Left ventricle myocardium superior (tissue), 1 donor: ENCODE data around the gene FOXP2. TPM values are rescaled to one million over a fixed set of nuclear protein-coding genes. Genes with fewer than 3 reads are reported as not detected.
"Not testable (repeated sequence)": the region's sequence is repeated elsewhere in the genome, so short reads cannot be mapped to it uniquely, and the experiment has no call there.

Experiments used
- ATAC-seq: fragments of 200-7000 bp; cut with Tn5 transposase; one replicate; pipeline ENCODE4 v1.9.1; 2020; ENCODE audit warnings: mild to moderate bottlenecking, moderate library complexity
- DNase-seq: peaks from one replicate; pipeline ENCODE4 v3.0.0-alpha.2; 2020
- intact Hi-C: fragments of 100-400 bp; cut with micrococcal nuclease; formaldehyde crosslinking; loops from one replicate; pipeline ENCODE4 v1.11.0; 2022
- total RNA-seq: library from RNA; stranded (reverse); fragmentation: NEBNext Ultra II Directional; extraction: Animal tissue kit (Norgen Biotek cat#: 25700); gene quantifications from one replicate; pipeline ENCODE4 v1.2.1, GENCODE V29; 2021
- donor health status: DM: no; HTN: yes; CAD: no; lungs with severe emphysema.

Gene FOXP2
- total RNA-seq, 1 donor from 2014 or later: 1.2 TPM

- intact Hi-C loops: no loop called here
- no peak for DNase-seq
- ATAC-seq: peak; percentile 74
Observed at GRCh38 chr7:114554781-114555537, 140.3 kb downstream of the FOXP2 start.

DNA sequence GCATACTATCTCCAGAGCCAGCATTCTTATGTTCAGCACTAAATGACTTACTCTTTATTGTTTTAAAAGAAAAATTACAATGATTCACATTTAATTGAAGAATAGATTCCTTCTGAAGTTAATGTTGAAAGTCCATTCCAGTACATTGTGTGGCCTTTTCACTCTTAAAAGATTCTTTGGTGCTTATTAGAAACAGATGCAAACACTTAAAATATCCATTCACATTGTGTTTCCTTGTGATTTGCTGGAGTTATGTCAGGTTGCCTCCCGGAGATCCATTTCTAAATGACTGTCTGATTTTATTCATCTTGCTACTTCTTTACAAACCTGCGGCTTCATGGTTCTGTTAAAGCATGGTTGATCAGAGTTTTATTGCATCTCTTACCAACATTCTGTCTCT, 152.8 kb downstream of the FOXP2 start:
- intact Hi-C loops: no loop called here
- no peak for DNase-seq
- no peak for ATAC-seq

GRCh38 chr7:114569220-114569619, 154.6 kb downstream of the FOXP2 start:
- intact Hi-C loops: no loop called here
- no peak for ATAC-seq
- DNase-seq: no peak

GRCh38 chr7:114574384-114574783, 159.8 kb downstream of the FOXP2 start:
- intact Hi-C loops: no loop called here
- DNase-seq (no peak), ATAC-seq (peak; percentile 53)

- intact Hi-C loops: no loop called here
- DNase-seq (no peak), ATAC-seq (no peak)
Observed at GRCh38 chr7:114575098-114575497, 160.5 kb downstream of the FOXP2 start.

GRCh38 chr7:114580963-114581362, 166.3 kb downstream of the FOXP2 start:
- DNase-seq, intact Hi-C loops, ATAC-seq: not testable (repeated sequence)

DNA sequence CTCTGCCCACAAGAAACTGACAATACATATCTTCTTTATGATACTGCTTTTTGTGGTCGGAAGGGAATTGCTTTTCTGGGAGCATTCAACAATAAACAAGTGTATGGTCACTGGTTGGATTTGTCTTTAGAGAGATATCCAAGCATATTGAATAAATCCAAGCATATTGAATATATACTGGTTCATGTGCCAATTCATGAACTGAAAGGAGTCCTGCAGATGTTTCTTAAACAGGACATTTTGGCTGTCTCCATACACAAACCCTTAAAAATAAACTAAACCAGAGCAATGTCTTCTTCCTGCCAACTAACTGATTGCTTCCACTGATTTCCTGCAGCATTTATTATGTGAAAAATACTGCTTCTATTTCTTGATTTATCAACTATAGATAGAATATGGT, 173.9 kb downstream of the FOXP2 start:
- ATAC-seq: no peak
- no peak for DNase-seq
- intact Hi-C loops: no loop called here

DNA sequence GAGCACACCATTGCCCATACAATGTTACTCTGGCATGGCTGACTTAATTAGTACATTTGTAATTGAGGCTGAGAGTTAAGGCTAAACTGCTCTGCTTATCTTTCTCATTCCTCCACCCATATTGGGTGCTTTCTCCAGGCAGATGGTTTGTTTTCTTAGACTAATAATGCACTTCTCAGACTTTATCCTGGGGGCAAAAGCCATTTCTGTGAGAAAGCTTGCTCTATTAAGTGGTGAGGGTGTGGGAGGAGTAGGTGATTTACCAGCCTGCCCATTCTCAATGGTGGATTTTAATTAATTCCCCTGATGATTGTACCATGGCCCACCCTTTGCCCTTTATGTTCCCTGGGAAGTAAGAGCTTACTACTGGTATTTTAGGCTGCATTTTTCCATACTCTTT, 174.8 kb downstream of the FOXP2 start:
- intact Hi-C loops: no loop called here
- no peak for DNase-seq
- ATAC-seq: no peak

- DNase-seq: no peak
- ATAC-seq: no peak
- intact Hi-C loops: no loop called here
Observed at GRCh38 chr7:114590298-114590697, 175.7 kb downstream of the FOXP2 start.

- no peak for DNase-seq
- no peak for ATAC-seq
- intact Hi-C loops: no loop called here
Observed at GRCh38 chr7:114598946-114599345, 184.3 kb downstream of the FOXP2 start.

DNA sequence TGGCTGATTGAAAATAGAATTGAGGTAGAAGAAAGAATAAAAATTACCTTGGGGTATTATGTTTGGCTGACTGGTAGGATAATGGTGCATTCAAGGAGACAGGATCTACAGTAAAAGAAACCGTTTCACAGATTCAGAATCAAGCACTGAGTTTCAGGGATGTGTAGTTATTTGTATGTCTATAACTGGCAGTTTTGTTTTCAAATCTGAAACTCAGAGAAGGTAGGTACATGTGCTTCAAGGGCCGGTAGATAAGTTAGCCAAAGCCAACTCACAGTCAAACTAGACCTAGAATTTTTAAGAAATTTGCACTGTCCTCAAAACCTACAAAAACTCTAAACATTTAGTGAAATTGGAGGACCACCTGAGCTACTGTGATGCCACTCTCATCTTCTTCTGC, 191.5 kb downstream of the FOXP2 start:
- intact Hi-C loops: no loop called here
- DNase-seq: no peak
- ATAC-seq: no peak

DNA sequence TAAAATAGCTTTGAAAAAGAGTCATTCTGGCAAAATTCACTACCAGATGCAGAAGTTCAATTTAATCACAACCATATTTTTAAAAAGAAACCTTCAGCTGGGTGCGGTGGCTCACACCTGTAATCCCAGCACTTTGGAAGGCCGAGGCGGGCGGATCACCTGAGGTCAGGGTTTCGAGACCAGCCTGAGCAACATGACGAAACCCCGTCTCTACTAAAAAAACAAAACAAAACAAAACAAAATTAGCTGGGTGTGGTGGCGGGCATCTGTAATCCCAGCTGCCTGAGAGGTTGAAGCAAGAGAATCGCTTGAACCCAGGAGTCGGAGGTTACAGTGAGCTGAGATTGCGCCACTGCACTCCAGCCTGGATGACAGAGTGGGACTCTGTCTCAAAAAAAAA, 194.2 kb downstream of the FOXP2 start:
- intact Hi-C loops, DNase-seq, ATAC-seq: not testable (repeated sequence)

DNA sequence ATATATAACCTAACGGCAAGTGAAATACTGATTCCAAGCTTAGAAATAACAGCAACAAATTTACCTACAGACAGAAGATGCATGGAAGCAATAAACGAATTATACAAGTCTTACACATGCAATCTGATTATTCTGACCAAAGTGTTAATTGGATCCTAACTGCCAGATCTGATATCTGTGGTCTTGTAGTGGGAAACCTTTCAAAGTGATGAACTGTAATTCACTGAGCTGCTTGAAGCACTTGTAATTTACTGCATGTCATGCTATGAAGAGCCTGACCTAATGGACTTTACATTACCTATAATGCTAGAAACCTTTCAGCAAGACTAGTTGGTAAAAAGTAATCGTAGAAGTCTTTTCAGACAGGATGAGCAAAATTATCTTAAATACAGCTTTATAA, 205.6 kb downstream of the FOXP2 start:
- DNase-seq (no peak), ATAC-seq (no peak)
- intact Hi-C loops: no loop called here

- no peak for DNase-seq
- intact Hi-C loops: no loop called here
- ATAC-seq: no peak
Observed at GRCh38 chr7:114622221-114622620, 207.6 kb downstream of the FOXP2 start.

GRCh38 chr7:114623146-114623545, 208.5 kb downstream of the FOXP2 start:
- no peak for DNase-seq
- ATAC-seq: no peak
- intact Hi-C loops: no loop called here

DNA sequence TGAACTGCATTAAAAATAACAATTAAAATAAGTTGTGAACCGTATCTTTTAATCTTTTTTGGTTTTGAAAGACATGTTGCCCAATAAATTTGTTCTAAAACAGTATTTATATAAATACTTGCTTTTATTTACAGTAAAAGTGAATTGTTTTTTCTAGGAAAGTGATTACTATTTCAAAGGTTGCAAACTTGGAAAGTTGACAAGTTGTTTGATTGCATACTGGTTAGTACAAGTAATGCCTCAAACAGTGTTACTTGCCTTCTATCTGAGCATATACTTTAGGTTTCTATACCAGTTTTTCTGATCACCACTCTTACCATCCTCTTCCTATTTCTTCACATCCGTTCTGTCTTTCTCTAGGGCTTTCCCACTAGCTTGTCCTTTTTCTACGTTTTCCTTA, 212.6 kb downstream of the FOXP2 start:
- ATAC-seq: no peak
- intact Hi-C loops: no loop called here
- no peak for DNase-seq

- DNase-seq (no peak), ATAC-seq (no peak)
- intact Hi-C loops: no loop called here
Observed at GRCh38 chr7:114628362-114628761, 213.7 kb downstream of the FOXP2 start.

DNA sequence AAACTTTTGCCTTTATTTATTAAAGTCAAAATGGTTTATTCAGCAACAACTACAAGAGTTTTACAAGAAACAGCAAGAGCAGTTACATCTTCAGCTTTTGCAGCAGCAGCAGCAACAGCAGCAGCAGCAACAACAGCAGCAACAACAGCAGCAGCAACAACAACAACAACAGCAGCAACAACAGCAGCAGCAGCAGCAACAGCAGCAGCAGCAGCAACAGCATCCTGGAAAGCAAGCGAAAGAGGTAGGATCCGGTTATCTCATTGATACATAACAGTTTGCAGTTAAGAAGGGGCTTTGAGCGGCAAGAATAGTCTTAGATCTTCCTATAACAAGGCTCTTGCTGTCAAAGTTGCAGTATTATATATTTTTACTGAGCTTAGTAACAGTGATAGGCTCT, 215.1 kb downstream of the FOXP2 start:
- DNase-seq (no peak), ATAC-seq (no peak)
- intact Hi-C loops: no loop called here

DNA sequence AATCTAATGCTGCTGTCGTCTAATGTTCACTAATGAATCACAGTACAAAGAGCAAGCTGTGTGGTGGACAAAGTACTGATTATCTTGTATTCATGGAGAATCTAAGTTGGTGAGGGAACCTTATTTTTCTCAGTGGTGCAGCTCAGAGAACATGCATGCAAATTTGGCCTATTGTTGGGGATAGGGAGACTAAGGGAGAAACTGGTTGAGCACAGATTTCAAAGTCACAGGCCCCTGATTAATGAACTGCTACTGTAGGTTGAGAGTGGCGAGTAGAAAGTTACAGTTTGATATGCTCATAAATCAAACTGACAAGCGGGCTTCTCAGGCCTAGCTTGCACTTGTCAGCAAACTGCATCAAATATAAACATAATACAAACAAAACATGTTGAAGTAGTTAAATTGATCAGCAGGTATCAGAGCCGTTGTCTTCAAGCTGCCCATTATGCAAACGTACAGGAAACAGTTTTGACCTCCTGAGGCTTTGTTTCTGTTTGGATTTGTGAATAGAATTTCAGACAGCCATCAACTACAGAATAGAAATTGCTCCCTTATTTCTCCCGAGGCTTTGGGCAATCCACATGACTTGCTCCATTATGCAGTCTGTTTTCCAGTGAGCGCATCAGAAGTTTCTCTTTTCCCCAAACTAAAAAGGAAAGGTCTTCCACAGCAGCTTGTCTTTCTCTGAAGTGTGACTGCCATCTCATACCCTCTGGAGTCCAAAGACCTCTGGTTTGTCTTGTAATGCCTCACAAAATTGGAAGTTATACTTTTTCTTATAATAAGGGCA, 215.8 kb downstream of the FOXP2 start:
- no peak for ATAC-seq
- intact Hi-C loops: no loop called here
- DNase-seq: no peak

DNA sequence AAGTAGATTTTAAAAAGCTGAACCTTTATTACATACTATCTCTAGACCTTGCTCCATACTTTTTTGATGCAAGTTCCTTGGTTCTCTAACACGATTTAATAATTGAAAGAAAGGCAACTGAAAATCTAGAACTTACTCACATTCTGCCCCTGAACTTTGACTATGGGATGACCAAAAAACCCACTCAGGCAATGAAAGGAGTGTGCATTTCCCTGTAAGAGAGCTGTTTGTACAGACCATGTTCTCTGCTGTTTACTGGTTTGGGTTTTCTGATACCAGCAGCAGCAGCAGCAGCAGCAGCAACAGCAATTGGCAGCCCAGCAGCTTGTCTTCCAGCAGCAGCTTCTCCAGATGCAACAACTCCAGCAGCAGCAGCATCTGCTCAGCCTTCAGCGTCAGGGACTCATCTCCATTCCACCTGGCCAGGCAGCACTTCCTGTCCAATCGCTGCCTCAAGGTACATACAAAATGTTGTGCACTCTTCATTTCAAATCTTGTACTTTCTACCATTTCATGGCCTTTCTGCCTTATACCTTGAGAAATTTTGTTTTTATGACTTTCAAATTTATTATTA, 216.7 kb downstream of the FOXP2 start:
- ATAC-seq (no peak), DNase-seq (no peak)
- intact Hi-C loops: no loop called here
